K562 (cell line): ENCODE measurements around the gene MRPS26.

Source experiments
- BACH1 ChIP-seq: fragments of 200-800 bp; sonication (Bioruptor generic); IDR thresholded peaks from 2 replicates; pipeline ENCODE4 v1.6.1; 2016; ENCODE audit warnings: missing genetic modification characterization, missing compliant biosample characterization
- CEBPB ChIP-seq: fragments of 450-650 bp; IDR thresholded peaks from 2 replicates; pipeline ENCODE4 v1.6.1; 2016; ENCODE audit warnings: missing genetic modification characterization, missing compliant biosample characterization
- DMBX1 ChIP-seq: fragments of 250-450 bp; sonication (Bioruptor Pico); IDR thresholded peaks from 2 replicates; pipeline ENCODE4 v1.8.0; 2022; ENCODE audit warnings: inconsistent platforms, mild to moderate bottlenecking, moderate library complexity, borderline replicate concordance
- MCM2 ChIP-seq: fragments of 450-650 bp; IDR thresholded peaks from 2 replicates; pipeline ENCODE4 v1.6.1; 2017; ENCODE audit warnings: low read depth, mild to moderate bottlenecking
- POLR2AphosphoS5 ChIP-seq: IDR thresholded peaks from 2 replicates; pipeline ENCODE4 v1.6.1; 2011; ENCODE audit warnings: mild to moderate bottlenecking, low read depth, low read length, moderate library complexity; ENCODE audit not compliant: control insufficient read depth, insufficient read depth
- TARDBP ChIP-seq: fragments of 450-650 bp; IDR thresholded peaks from 2 replicates; pipeline ENCODE4 v1.6.1; 2016
- U2AF2 ChIP-seq: fragments of 200-400 bp; formaldehyde crosslinking; optimal IDR thresholded peaks from 2 replicates; pipeline ENCODE3; 2017; ENCODE audit warnings: low read depth, mild to moderate bottlenecking, low read length
- ZNF217 ChIP-seq: sonication (generic); formaldehyde crosslinking; IDR thresholded peaks from 2 replicates; pipeline ENCODE4 v1.8.0; 2022; ENCODE audit warnings: mild to moderate bottlenecking, missing genetic modification reagents
- TF ChIP-seq, protein P1 (sequence below), 2 experiments: fragments of 450-650 bp; formaldehyde crosslinking in 1 of 2; IDR thresholded peaks; 2 replicates each; pipeline versions ENCODE4 v1.4.0 to v1.6.1; 2014 to 2020; ENCODE audit warnings: mild to moderate bottlenecking in 2 of 2, borderline replicate concordance in 1 of 2, low read depth in 1 of 2
- TF ChIP-seq, protein P2 (sequence below): fragments of 450-650 bp; IDR thresholded peaks from 2 replicates; pipeline ENCODE4 v1.6.1; 2017; ENCODE audit warnings: mild to moderate bottlenecking, moderate library complexity
- TF ChIP-seq, protein P3 (sequence below), 3 experiments: IDR thresholded peaks in 2 of 3; conservative IDR thresholded peaks in 1 of 3; 2 replicates each; pipeline ENCODE4 v1.5.1; 2011 to 2012; ENCODE audit warnings: low read length in 3 of 3, mild to moderate bottlenecking in 3 of 3, control low read depth in 2 of 3, improper control_type of control experiment in 1 of 3, inconsistent platforms in 1 of 3, low read depth in 1 of 3, mixed read lengths in 1 of 3, moderate library complexity in 1 of 3; ENCODE audit not compliant: insufficient read depth in 2 of 3
- TF ChIP-seq, protein P4 (sequence below), 3 experiments: fragments of 200-800 bp in 1 of 3; sonication (Bioruptor generic) in 1 of 3; sonication (generic) in 1 of 3; formaldehyde crosslinking in 1 of 3; IDR thresholded peaks; 2 replicates each; pipeline versions ENCODE4 v1.6.1 to v1.8.0; 2016 to 2022; ENCODE audit warnings: mild to moderate bottlenecking in 2 of 3, missing compliant biosample characterization in 2 of 3, missing genetic modification characterization in 2 of 3, missing genetic modification reagents in 1 of 3

DNA sequence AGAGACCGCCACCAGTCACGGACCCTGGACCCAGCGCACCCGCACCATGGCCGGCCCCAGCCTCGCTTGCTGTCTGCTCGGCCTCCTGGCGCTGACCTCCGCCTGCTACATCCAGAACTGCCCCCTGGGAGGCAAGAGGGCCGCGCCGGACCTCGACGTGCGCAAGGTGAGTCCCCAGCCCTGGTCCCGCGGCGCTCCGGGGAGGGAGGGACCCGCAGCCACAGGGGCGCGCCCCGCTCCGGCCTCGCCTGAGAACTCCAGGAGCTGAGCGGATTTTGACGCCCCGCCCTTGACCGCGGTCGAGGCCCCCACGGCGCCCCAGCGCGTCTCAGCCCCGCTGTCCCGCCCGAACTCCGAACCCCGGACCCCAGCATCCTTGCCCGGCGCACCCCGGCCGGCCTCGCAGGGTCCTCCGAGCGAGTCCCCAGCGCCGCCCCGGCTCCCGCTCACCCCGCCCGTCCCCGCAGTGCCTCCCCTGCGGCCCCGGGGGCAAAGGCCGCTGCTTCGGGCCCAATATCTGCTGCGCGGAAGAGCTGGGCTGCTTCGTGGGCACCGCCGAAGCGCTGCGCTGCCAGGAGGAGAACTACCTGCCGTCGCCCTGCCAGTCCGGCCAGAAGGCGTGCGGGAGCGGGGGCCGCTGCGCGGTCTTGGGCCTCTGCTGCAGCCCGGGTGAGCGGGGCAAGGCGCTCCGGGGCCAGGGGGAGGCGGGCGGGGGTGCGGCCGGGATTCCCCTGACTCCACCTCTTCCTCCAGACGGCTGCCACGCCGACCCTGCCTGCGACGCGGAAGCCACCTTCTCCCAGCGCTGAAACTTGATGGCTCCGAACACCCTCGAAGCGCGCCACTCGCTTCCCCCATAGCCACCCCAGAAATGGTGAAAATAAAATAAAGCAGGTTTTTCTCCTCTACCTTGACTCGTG, 26.0 kb downstream of the MRPS26 start, which contains the start of gene OXT:
- TF ChIP-seq MCM2 (no peak), CEBPB (tag) (no peak), ZNF217 (no peak), TARDBP (no peak), DMBX1 (CRISPR knock-in tag) (no peak), POLR2AphosphoS5 (no peak), BACH1 (tag) (no peak), U2AF2 (no peak)
- TF ChIP-seq, protein P1, sequence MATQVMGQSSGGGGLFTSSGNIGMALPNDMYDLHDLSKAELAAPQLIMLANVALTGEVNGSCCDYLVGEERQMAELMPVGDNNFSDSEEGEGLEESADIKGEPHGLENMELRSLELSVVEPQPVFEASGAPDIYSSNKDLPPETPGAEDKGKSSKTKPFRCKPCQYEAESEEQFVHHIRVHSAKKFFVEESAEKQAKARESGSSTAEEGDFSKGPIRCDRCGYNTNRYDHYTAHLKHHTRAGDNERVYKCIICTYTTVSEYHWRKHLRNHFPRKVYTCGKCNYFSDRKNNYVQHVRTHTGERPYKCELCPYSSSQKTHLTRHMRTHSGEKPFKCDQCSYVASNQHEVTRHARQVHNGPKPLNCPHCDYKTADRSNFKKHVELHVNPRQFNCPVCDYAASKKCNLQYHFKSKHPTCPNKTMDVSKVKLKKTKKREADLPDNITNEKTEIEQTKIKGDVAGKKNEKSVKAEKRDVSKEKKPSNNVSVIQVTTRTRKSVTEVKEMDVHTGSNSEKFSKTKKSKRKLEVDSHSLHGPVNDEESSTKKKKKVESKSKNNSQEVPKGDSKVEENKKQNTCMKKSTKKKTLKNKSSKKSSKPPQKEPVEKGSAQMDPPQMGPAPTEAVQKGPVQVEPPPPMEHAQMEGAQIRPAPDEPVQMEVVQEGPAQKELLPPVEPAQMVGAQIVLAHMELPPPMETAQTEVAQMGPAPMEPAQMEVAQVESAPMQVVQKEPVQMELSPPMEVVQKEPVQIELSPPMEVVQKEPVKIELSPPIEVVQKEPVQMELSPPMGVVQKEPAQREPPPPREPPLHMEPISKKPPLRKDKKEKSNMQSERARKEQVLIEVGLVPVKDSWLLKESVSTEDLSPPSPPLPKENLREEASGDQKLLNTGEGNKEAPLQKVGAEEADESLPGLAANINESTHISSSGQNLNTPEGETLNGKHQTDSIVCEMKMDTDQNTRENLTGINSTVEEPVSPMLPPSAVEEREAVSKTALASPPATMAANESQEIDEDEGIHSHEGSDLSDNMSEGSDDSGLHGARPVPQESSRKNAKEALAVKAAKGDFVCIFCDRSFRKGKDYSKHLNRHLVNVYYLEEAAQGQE (IDR thresholded peaks at IDR 0.05; ENCODE audit: borderline replicate concordance) = no peak
- TF ChIP-seq, protein P1 (CRISPR knock-in tag; IDR thresholded peaks at IDR 0.05; ENCODE audit: low read depth) = no peak
- TF ChIP-seq, protein P2, sequence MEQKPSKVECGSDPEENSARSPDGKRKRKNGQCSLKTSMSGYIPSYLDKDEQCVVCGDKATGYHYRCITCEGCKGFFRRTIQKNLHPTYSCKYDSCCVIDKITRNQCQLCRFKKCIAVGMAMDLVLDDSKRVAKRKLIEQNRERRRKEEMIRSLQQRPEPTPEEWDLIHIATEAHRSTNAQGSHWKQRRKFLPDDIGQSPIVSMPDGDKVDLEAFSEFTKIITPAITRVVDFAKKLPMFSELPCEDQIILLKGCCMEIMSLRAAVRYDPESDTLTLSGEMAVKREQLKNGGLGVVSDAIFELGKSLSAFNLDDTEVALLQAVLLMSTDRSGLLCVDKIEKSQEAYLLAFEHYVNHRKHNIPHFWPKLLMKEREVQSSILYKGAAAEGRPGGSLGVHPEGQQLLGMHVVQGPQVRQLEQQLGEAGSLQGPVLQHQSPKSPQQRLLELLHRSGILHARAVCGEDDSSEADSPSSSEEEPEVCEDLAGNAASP = no peak
- TF ChIP-seq, protein P3, sequence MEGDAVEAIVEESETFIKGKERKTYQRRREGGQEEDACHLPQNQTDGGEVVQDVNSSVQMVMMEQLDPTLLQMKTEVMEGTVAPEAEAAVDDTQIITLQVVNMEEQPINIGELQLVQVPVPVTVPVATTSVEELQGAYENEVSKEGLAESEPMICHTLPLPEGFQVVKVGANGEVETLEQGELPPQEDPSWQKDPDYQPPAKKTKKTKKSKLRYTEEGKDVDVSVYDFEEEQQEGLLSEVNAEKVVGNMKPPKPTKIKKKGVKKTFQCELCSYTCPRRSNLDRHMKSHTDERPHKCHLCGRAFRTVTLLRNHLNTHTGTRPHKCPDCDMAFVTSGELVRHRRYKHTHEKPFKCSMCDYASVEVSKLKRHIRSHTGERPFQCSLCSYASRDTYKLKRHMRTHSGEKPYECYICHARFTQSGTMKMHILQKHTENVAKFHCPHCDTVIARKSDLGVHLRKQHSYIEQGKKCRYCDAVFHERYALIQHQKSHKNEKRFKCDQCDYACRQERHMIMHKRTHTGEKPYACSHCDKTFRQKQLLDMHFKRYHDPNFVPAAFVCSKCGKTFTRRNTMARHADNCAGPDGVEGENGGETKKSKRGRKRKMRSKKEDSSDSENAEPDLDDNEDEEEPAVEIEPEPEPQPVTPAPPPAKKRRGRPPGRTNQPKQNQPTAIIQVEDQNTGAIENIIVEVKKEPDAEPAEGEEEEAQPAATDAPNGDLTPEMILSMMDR (IDR thresholded peaks at IDR 0.05 in 2 of 3, conservative IDR thresholded peaks at IDR 0.05 in 1 of 3; ENCODE audit: insufficient read depth in 2 of 3, low read depth in 1 of 3, low read length in 3 of 3) = no peak
- TF ChIP-seq, protein P4, sequence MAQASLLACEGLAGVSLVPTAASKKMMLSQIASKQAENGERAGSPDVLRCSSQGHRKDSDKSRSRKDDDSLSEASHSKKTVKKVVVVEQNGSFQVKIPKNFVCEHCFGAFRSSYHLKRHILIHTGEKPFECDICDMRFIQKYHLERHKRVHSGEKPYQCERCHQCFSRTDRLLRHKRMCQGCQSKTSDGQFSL (CRISPR knock-in tag; IDR thresholded peaks at IDR 0.05) = no peak
- TF ChIP-seq, protein P4 (tag; IDR thresholded peaks at IDR 0.05) = no peak
